Body of pancreas (tissue), 4 donors: ENCODE data around the gene PRSS1.

Experiments used
- CTCF ChIP-seq, 7 experiments: fragments of 450-650 bp in 4 of 7; fragments of 200-600 bp in 3 of 7; sonication (generic) in 3 of 7; IDR thresholded peaks; one replicate each; pipeline ENCODE4 v1.5.1; 2016 to 2019; ENCODE audit warnings: antibody characterized with exemption in 7 of 7
- POLR2A ChIP-seq, 3 donors: fragments of 450-650 bp; IDR thresholded peaks; one replicate each; pipeline ENCODE4 v1.6.1; 2016; ENCODE audit warnings: antibody characterized with exemption in 3 of 3, mild to moderate bottlenecking in 2 of 3

GRCh38 chr7:142759433-142759832 lies 10.2 kb downstream of the PRSS1 start:
- TF ChIP-seq CTCF (IDR thresholded peaks at IDR 0.05) (no peak), POLR2A (IDR thresholded peaks at IDR 0.05) (no peak)
